Keratinocyte (primary cell): ENCODE measurements around the gene RHOBTB3. TPM values are rescaled to one million over a fixed set of nuclear protein-coding genes. Genes with fewer than 3 reads are reported as not detected.

Source experiments
- DNase-seq: peaks from one replicate; pipeline ENCODE4 v3.0.0-alpha.2; 2011; ENCODE audit warnings: low read depth, missing footprints, low spot score
- FAIRE-seq: peaks from 2 replicates; lab custom pipeline; 2011; peaks lifted over from hg19 to GRCh38; lab: Jason Lieb, UNC
- H2AFZ ChIP-seq: 2 replicates; pipeline ENCODE4 v1.6.0; 2012; ENCODE audit warnings: low read length, control low read depth, inconsistent platforms; ENCODE audit not compliant: control insufficient read depth
- H3K27ac ChIP-seq: 2 replicates; pipeline ENCODE4 v1.5.1; 2011; ENCODE audit warnings: low read length; ENCODE audit not compliant: control insufficient read depth, insufficient read depth
- H3K27me3 ChIP-seq: 3 replicates; pipeline ENCODE4 v1.6.0; 2011; ENCODE audit warnings: low read length; ENCODE audit not compliant: control insufficient read depth, insufficient read depth; ENCODE audit errors: extremely low read depth
- H3K36me3 ChIP-seq, 2 experiments: 2 replicates in 1 of 2; 3 replicates in 1 of 2; pipeline ENCODE4 v1.5.1; 2011; ENCODE audit warnings: low read length in 2 of 2, mild to moderate bottlenecking in 1 of 2; ENCODE audit not compliant: control insufficient read depth in 2 of 2, insufficient read depth in 2 of 2; ENCODE audit errors: extremely low read depth in 1 of 2
- H3K4me1 ChIP-seq: 3 replicates; pipeline ENCODE4 v1.5.1; 2011; ENCODE audit warnings: low read length; ENCODE audit not compliant: control insufficient read depth, insufficient read depth; ENCODE audit errors: extremely low read depth
- H3K4me2 ChIP-seq: 3 replicates; pipeline ENCODE4 v1.6.0; 2011; ENCODE audit warnings: low read depth, low read length; ENCODE audit not compliant: control insufficient read depth, insufficient read depth; ENCODE audit errors: extremely low read depth
- H3K4me3 ChIP-seq, 3 experiments: fragments of 200-600 bp in 1 of 3; sonication (generic) in 1 of 3; 2 replicates in 2 of 3; 3 replicates in 1 of 3; pipeline ENCODE4 v1.5.1; 2011 to 2016; ENCODE audit warnings: low read length in 3 of 3, mild to moderate bottlenecking in 3 of 3, control low read depth in 2 of 3, inconsistent platforms in 1 of 3, low read depth in 1 of 3, mixed read lengths in 1 of 3, mixed run types in 1 of 3, moderate library complexity in 1 of 3; ENCODE audit not compliant: control insufficient read depth in 2 of 3, insufficient read depth in 2 of 3; ENCODE audit errors: extremely low read depth in 1 of 3
- H3K79me2 ChIP-seq: 2 replicates; pipeline ENCODE4 v1.6.0; 2012; ENCODE audit warnings: low read length; ENCODE audit not compliant: control insufficient read depth, insufficient read depth
- H3K9ac ChIP-seq: 3 replicates; pipeline ENCODE4 v1.6.0; 2011; ENCODE audit warnings: low read length; ENCODE audit not compliant: control insufficient read depth, insufficient read depth; ENCODE audit errors: extremely low read depth
- H3K9me1 ChIP-seq: 3 replicates; pipeline ENCODE4 v1.6.0; 2011; ENCODE audit warnings: low read length; ENCODE audit not compliant: control insufficient read depth, insufficient read depth; ENCODE audit errors: extremely low read depth
- H3K9me3 ChIP-seq: 2 replicates; pipeline ENCODE4 v1.5.1; 2012; ENCODE audit warnings: low read depth, low read length; ENCODE audit not compliant: control insufficient read depth
- H4K20me1 ChIP-seq: 3 replicates; pipeline ENCODE4 v1.6.0; 2011; ENCODE audit warnings: low read length; ENCODE audit not compliant: control insufficient read depth, insufficient read depth; ENCODE audit errors: extremely low read depth
- CTCF ChIP-seq, 3 experiments: IDR thresholded peaks in 1 of 3; conservative IDR thresholded peaks in 1 of 3; optimal IDR thresholded peaks in 1 of 3; 2 replicates in 2 of 3; 3 replicates in 1 of 3; pipeline versions ENCODE3 to v1.5.1; 2011; ENCODE audit warnings: low read length in 3 of 3, mild to moderate bottlenecking in 3 of 3, moderate library complexity in 2 of 3, control low read depth in 1 of 3, inconsistent platforms in 1 of 3; ENCODE audit not compliant: insufficient read depth in 2 of 3; ENCODE audit errors: extremely low read depth in 1 of 3
- EZH2 ChIP-seq: IDR thresholded peaks from one replicate; pipeline ENCODE4 v1.6.1; 2012; ENCODE audit warnings: inconsistent platforms, mild to moderate bottlenecking, low read length, moderate library complexity
- dilution Hi-C: fragments of 300-500 bp; cut with MboI; formaldehyde crosslinking; loops from one replicate; pipeline ENCODE4 v1.7.0; 2020; ENCODE audit warnings: low sequenced_read_pairs; ENCODE audit not compliant: extremely low pct_ligation_motif_present
- polyA plus RNA-seq, 5 experiments: library from polyadenylated mRNA; depleted of rRNA in 3 of 5; stranded (reverse) in 3 of 5; stranded (forward) in 1 of 5; unstranded in 1 of 5; fragments of >200 nt; gene quantifications; 1 replicate in 1 of 5; 2 replicates in 3 of 5; 3 replicates in 1 of 5; pipeline versions ENCODE4 v1.2.1 to v1.2.3, GENCODE V29; 2011 to 2012; ENCODE audit warnings: missing spikeins in 2 of 5, low read depth in 1 of 5, low replicate concordance in 1 of 5

The RHOBTB3 gene
- polyA plus RNA-seq, 1 donor (not counting 4 experiments of a cell fraction or from before 2014, with no cell fraction given) = 4.7 TPM

GRCh38 chr5:95684361-95684760 is 46.8 kb upstream of the RHOBTB3 start:
- Histone ChIP-seq H3K4me1 (no peaks in the 10 kb centered on the region), H3K4me2 (no peak overlapping the region), H3K9me1 (no peaks in the 10 kb centered on the region), H3K9me3 (no peaks in the 10 kb centered on the region), H3K79me2 (no peaks in the 10 kb centered on the region), H3K27me3 (no peaks in the 10 kb centered on the region), H4K20me1 (no peaks in the 10 kb centered on the region), H2AFZ (no peak overlapping the region), H3K9ac (no peak overlapping the region), H3K27ac (no peak overlapping the region), H3K36me3 (no peaks in the 10 kb centered on the region), H3K4me3 (no peak overlapping the region)
- dilution Hi-C loops = no loop called here
- DNase-seq (no peak), FAIRE-seq (no peak)
- TF ChIP-seq EZH2 (no peak), CTCF (optimal IDR thresholded peaks at IDR 0.05 in 1 of 3, IDR thresholded peaks at IDR 0.05 in 1 of 3, conservative IDR thresholded peaks at IDR 0.05 in 1 of 3; ENCODE audit: extremely low read depth in 1 of 3, insufficient read depth in 2 of 3, low read length in 3 of 3) (no peak)

GRCh38 chr5:95686651-95687050 is 44.5 kb upstream of the RHOBTB3 start:
- Histone ChIP-seq H3K36me3 (no peaks in the 10 kb centered on the region), H3K4me3 (no peak overlapping the region), H3K9ac (no peak overlapping the region), H3K27ac (no peak overlapping the region), H3K9me1 (no peaks in the 10 kb centered on the region), H3K79me2 (no peaks in the 10 kb centered on the region), H3K4me2 (no peak overlapping the region), H4K20me1 (no peaks in the 10 kb centered on the region), H3K27me3 (no peaks in the 10 kb centered on the region), H3K9me3 (no peaks in the 10 kb centered on the region), H3K4me1 (no peaks in the 10 kb centered on the region), H2AFZ (no peak overlapping the region)
- no peak for TF ChIP-seq CTCF (optimal IDR thresholded peaks at IDR 0.05 in 1 of 3, IDR thresholded peaks at IDR 0.05 in 1 of 3, conservative IDR thresholded peaks at IDR 0.05 in 1 of 3; ENCODE audit: extremely low read depth in 1 of 3, insufficient read depth in 2 of 3, low read length in 3 of 3)
- TF ChIP-seq EZH2 = no peak
- DNase-seq = no peak
- no peak for FAIRE-seq
- dilution Hi-C loops = no loop called here
